Glutamatergic neuron (in vitro differentiated cells): ENCODE results near the gene TATDN2. TPM values are rescaled to one million over a fixed set of nuclear protein-coding genes. Genes with fewer than 3 reads are reported as not detected.

ENCODE experiments used
- DNase-seq: peaks from one replicate; pipeline ENCODE4 v3.0.0; 2022
- H3K27ac Mint-ChIP-seq: one replicate; pipeline ENCODE4 v1.8.0; 2020; ENCODE audit warnings: mild to moderate bottlenecking, mixed read lengths, inconsistent platforms; ENCODE audit not compliant: unreplicated experiment
- H3K27me3 Mint-ChIP-seq: one replicate; pipeline ENCODE4 v1.8.0; 2020; ENCODE audit warnings: mild to moderate bottlenecking, moderate library complexity, mixed read lengths, inconsistent platforms; ENCODE audit not compliant: unreplicated experiment
- H3K36me3 Mint-ChIP-seq: one replicate; pipeline ENCODE4 v1.8.0; 2020; ENCODE audit warnings: mild to moderate bottlenecking, mixed read lengths, inconsistent platforms; ENCODE audit not compliant: unreplicated experiment
- H3K4me1 Mint-ChIP-seq: one replicate; pipeline ENCODE4 v1.8.0; 2020; ENCODE audit warnings: mild to moderate bottlenecking, low read depth, mixed read lengths, inconsistent platforms; ENCODE audit not compliant: unreplicated experiment
- H3K4me3 Mint-ChIP-seq: one replicate; pipeline ENCODE4 v1.8.0; 2020; ENCODE audit warnings: mild to moderate bottlenecking, mixed read lengths, inconsistent platforms; ENCODE audit not compliant: unreplicated experiment
- H3K9me3 Mint-ChIP-seq: one replicate; pipeline ENCODE4 v1.8.0; 2020; ENCODE audit warnings: mild to moderate bottlenecking, moderate library complexity, mixed read lengths, inconsistent platforms; ENCODE audit not compliant: unreplicated experiment
- total RNA-seq: library from RNA; stranded (reverse); fragmentation: NEBNext Ultra II Directional; extraction: Animal tissue kit (Norgen Biotek cat#: 25700); gene quantifications from one replicate; pipeline ENCODE4 v1.2.1, GENCODE V29; 2021; ENCODE audit not compliant: unreplicated experiment
- TF ChIP-seq, protein P1 (sequence below): fragments of 200-600 bp; sonication (generic); IDR thresholded peaks from one replicate; pipeline ENCODE4 v1.5.0; 2021; ENCODE audit not compliant: partially characterized antibody, unreplicated experiment

TATDN2 gene
- total RNA-seq, 1 donor from 2014 or later, result 24.7 TPM

DNA sequence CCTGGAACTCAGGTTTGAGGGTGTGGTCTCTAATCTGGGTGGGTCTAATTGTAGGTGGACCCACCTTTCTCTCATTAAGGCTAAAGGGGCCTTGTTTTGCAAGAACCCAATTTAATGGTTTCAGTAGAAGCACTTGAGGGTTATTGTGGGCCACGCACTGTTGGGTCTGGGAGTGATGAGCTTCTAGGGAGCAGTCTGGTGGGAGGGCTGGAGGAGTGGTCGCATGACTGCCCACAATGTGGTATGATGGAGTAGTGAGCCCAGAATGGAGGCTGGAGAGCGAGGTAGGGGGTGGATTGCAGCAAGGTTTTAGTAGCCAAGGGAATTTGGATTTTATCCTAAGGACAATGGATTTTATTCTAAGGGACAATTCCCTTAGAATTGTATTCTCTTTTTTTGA, 2.7 kb downstream of the TATDN2 start:
- DNase-seq, result no peak
- Mint-ChIP-seq H3K27me3 (peaks cover 2% of the 10 kb centered on the region), H3K4me3 (peak overlapping the region; percentile 91), H3K36me3 (peaks cover 3% of the 10 kb centered on the region), H3K4me1 (peaks cover 2% of the 10 kb centered on the region), H3K27ac (no peak overlapping the region), H3K9me3 (peaks cover 8% of the 10 kb centered on the region)
- TF ChIP-seq, protein P1, sequence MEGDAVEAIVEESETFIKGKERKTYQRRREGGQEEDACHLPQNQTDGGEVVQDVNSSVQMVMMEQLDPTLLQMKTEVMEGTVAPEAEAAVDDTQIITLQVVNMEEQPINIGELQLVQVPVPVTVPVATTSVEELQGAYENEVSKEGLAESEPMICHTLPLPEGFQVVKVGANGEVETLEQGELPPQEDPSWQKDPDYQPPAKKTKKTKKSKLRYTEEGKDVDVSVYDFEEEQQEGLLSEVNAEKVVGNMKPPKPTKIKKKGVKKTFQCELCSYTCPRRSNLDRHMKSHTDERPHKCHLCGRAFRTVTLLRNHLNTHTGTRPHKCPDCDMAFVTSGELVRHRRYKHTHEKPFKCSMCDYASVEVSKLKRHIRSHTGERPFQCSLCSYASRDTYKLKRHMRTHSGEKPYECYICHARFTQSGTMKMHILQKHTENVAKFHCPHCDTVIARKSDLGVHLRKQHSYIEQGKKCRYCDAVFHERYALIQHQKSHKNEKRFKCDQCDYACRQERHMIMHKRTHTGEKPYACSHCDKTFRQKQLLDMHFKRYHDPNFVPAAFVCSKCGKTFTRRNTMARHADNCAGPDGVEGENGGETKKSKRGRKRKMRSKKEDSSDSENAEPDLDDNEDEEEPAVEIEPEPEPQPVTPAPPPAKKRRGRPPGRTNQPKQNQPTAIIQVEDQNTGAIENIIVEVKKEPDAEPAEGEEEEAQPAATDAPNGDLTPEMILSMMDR, result no peak

DNA sequence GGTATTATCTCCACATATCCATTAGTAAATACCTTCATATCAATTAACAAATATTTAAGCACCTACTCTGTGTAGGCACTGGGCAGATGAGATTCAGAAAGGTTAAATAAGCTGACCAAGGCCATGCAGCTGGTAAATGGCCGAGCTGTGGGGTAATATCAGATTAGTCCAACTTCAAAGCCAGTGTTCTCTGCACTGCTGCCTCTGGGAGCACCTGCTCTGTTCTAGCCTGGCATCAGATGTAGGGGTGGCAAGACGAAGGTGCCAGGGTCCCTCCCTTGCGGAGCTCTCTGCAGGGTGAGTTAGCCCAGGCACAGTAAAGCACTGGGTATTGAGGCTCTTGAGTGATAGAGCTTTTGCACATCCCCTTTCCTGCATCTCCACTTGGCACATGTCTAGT, 5.5 kb downstream of the TATDN2 start:
- Mint-ChIP-seq H3K4me3 (no peak overlapping the region), H3K27me3 (peaks cover 2% of the 10 kb centered on the region), H3K4me1 (peaks cover 2% of the 10 kb centered on the region), H3K27ac (no peak overlapping the region), H3K36me3 (no peaks in the 10 kb centered on the region), H3K9me3 (peaks cover 3% of the 10 kb centered on the region)
- DNase-seq, result no peak
- TF ChIP-seq, protein P1, result no peak

DNA sequence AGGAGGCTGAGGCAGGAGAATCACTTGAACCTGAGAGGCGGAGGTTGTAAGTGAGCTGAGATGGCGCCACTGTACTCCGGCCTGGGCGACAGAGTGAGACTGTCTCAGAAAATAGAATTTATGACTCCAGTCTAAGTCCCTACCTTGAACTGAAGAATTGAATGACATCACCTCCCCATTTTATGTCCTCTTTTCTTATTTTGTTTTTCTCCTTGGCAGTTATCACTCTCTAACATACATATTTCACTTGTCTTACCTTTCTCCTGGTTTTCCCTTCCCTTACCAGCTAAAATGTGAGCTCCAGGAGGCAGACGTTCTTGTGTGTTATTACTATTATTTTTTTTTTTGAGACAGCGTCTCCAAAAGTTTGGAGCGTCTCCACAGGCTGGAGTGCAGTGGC, 7.6 kb downstream of the TATDN2 start:
- H3K27ac Mint-ChIP-seq, result no peak overlapping the region

DNA sequence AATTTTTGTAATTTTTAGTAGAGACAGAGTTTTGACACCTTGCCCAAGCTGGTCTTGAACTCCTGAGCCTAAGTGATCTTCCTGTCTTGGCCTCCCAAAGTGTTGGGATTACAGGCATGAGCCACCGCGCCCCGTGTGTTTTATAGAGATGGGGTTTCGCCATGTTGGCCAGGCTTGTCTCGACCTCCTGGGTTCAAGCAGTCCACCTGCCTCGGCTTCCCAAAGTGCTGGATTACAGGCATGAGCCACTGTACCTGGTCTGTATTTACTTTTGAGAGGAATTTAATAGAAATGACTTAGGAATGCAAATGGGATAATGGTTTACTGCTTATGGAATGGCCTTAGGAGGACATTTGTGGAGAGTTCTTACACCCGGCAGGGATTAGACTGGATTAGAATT, 10.8 kb downstream of the TATDN2 start:
- no peak overlapping the region for H3K4me3 Mint-ChIP-seq
- H3K9me3 Mint-ChIP-seq, result peaks cover 7% of the 10 kb centered on the region
- peaks cover 7% of the 10 kb centered on the region for H3K36me3 Mint-ChIP-seq
- TF ChIP-seq, protein P1, result no peak
- peaks cover 18% of the 10 kb centered on the region for H3K4me1 Mint-ChIP-seq
- H3K27me3 Mint-ChIP-seq, result no peaks in the 10 kb centered on the region
- DNase-seq, result no peak
- H3K27ac Mint-ChIP-seq, result no peak overlapping the region

More for the DNA sequence above, 7.6 kb downstream of the TATDN2 start:
- Mint-ChIP-seq H3K36me3 (peaks cover 5% of the 10 kb centered on the region), H3K27me3 (no peaks in the 10 kb centered on the region), H3K4me1 (peaks cover 4% of the 10 kb centered on the region), H3K9me3 (peaks cover 7% of the 10 kb centered on the region), H3K4me3 (no peak overlapping the region)
- no peak for DNase-seq
- TF ChIP-seq, protein P1, result no peak

DNA sequence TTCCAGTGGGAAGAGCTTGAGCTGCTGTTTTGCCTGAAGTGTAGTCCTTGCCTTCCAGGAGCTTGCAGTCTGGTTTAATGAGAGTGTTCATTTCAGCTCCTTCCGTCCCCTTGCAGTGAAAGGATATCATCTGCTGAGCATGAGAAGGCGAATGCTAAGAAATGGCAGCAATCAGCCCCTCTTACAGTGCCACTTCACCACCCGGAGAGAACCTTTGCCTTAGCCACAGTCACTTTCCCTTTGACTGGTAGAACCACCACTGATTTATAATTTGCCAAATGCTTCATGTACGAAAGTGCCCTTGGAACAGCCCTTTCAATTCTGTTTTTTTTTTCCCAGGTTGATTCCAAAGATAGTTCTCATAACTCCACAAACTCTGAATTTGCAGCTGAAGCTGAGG, 11.5 kb downstream of the TATDN2 start:
- peaks cover 7% of the 10 kb centered on the region for H3K9me3 Mint-ChIP-seq
- DNase-seq, result no peak
- no peaks in the 10 kb centered on the region for H3K27me3 Mint-ChIP-seq
- peaks cover 21% of the 10 kb centered on the region for H3K4me1 Mint-ChIP-seq
- no peak overlapping the region for H3K27ac Mint-ChIP-seq
- TF ChIP-seq, protein P1, result no peak
- no peak overlapping the region for H3K4me3 Mint-ChIP-seq
- peaks cover 7% of the 10 kb centered on the region for H3K36me3 Mint-ChIP-seq
